ENCODE data around the gene OPCML. TPM values are rescaled to one million over a fixed set of nuclear protein-coding genes. Genes with fewer than 3 reads are reported as not detected.

Gene OPCML
- total RNA-seq, 1 experiment from 2014 or later = 0.94 TPM

DNA sequence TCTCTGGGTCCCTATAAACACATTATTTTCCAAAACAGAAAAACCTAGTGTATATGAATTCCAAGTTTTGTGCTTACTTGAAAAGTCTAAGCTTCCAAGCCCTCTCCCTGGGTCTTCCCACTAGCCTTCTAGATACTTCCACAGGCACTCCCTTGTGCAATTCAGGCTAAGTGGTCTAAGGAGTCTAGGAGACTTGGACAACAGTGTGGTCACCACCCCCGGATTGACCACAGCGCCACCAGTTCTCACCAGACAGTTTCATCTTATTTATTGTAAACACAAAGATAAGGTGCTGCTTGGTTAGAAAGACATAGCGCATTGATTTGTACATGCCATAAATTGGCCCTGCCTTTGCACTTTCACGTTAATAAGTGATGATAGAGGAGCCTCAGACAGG is 623.9 kb downstream of the OPCML start:
- Histone ChIP-seq H3K23ac (ENCODE audit: insufficient read length, low read depth, low read length) (no peak overlapping the region), H2BK5ac (ENCODE audit: insufficient read length, low read length) (no peak overlapping the region), H3K4me2 (ENCODE audit: insufficient read depth, insufficient read length, low read length) (no peak overlapping the region), H3K27ac (ENCODE audit: insufficient read length, low read depth, low read length) (no peak overlapping the region), H2AFZ (ENCODE audit: low read length) (no peak overlapping the region), H3K4ac (ENCODE audit: low read depth, low read length) (no peak overlapping the region), H3K18ac (ENCODE audit: insufficient read length, low read depth, low read length) (no peak overlapping the region), H2BK12ac (ENCODE audit: insufficient read length, low read depth, low read length) (no peak overlapping the region), H4K5ac (ENCODE audit: insufficient read length, low read depth, low read length) (no peak overlapping the region), H2BK20ac (ENCODE audit: low read depth, low read length, poor library complexity, severe bottlenecking) (no peak overlapping the region), H3K56ac (ENCODE audit: insufficient read length, low read depth, low read length) (no peak overlapping the region), H3K9ac (ENCODE audit: extremely low read depth, insufficient read length, low read length) (no peak overlapping the region), H4K20me1 (ENCODE audit: control insufficient read depth, insufficient read depth, insufficient read length) (no peaks in the 10 kb centered on the region), H3K79me1 (ENCODE audit: insufficient read depth, low read depth, low read length, poor library complexity, severe bottlenecking) (no peaks in the 10 kb centered on the region), H3K14ac (ENCODE audit: insufficient read depth, low read length) (no peak overlapping the region), H3K4me1 (ENCODE audit: insufficient read depth, low read length) (peaks cover 2% of the 10 kb centered on the region; the same call in 1 of the 2 replicates), H3K27me3 (ENCODE audit: insufficient read depth, low read length) (no peaks in the 10 kb centered on the region), H3K9me3 (ENCODE audit: control insufficient read depth, low read depth, low read length) (no peaks in the 10 kb centered on the region), H4K91ac (ENCODE audit: insufficient read length, low read depth, low read length) (no peak overlapping the region), H2BK120ac (ENCODE audit: low read depth, low read length, poor library complexity, severe bottlenecking) (no peak overlapping the region), H3K23me2 (ENCODE audit: insufficient read length, low read depth, low read length, poor library complexity, severe bottlenecking) (no peaks in the 10 kb centered on the region), H2BK15ac (ENCODE audit: low read depth, low read length) (no peak overlapping the region), H2AK5ac (ENCODE audit: insufficient read length, low read length) (no peak overlapping the region), H3K79me2 (ENCODE audit: insufficient read depth, low read length) (no peaks in the 10 kb centered on the region), H3T11ph (ENCODE audit: low read length) (no peak overlapping the region), H4K8ac (replicated peaks; ENCODE audit: insufficient read length, low read depth, low read length) (no peak overlapping the region)
- DNase-seq = no peak
- Mint-ChIP-seq H3K4me1 (peaks cover 18 to 23% of the 10 kb centered on the region in 2 experiments), H3K36me3 (ENCODE audit: insufficient read depth in 1 of 3, low read depth in 3 of 3) (peaks cover 0 to 6% (median 5%) of the 10 kb centered on the region in 3 experiments; a peak in 6 of 7 replicates), H3K4me3 (no peak overlapping the region), H3K27ac (no peak overlapping the region), H3K27me3 (ENCODE audit: low read depth) (peaks cover 2% of the 10 kb centered on the region; the same call in 1 of the 2 replicates), H3K9me3 (peaks cover 3 to 9% of the 10 kb centered on the region in 2 experiments; a peak in 4 of 5 replicates)
- TF ChIP-seq, protein P1, sequence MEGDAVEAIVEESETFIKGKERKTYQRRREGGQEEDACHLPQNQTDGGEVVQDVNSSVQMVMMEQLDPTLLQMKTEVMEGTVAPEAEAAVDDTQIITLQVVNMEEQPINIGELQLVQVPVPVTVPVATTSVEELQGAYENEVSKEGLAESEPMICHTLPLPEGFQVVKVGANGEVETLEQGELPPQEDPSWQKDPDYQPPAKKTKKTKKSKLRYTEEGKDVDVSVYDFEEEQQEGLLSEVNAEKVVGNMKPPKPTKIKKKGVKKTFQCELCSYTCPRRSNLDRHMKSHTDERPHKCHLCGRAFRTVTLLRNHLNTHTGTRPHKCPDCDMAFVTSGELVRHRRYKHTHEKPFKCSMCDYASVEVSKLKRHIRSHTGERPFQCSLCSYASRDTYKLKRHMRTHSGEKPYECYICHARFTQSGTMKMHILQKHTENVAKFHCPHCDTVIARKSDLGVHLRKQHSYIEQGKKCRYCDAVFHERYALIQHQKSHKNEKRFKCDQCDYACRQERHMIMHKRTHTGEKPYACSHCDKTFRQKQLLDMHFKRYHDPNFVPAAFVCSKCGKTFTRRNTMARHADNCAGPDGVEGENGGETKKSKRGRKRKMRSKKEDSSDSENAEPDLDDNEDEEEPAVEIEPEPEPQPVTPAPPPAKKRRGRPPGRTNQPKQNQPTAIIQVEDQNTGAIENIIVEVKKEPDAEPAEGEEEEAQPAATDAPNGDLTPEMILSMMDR (conservative IDR thresholded peaks at IDR 0.05) = no peak
- WGBS (ENCODE audit: extremely low coverage, insufficient read length, low lambda C conversion rate) = no CpG with 5 or more reads among the region's 4 CpGs

Data from H9 (cell line).